HL-60/S4 treated with retinoic acid at 250 ng/mL for 4 days and 3 days (cell line): ENCODE results near the gene ARPC4.
"Not testable (repeated sequence)": the region's sequence is repeated elsewhere in the genome, so short reads cannot be mapped to it uniquely, and the experiment has no call there.

Experiments
- in situ Hi-C: fragments of 300-500 bp; cut with MboI; formaldehyde crosslinking; loops from 2 replicates; pipeline ENCODE4 v1.7.0; 2022; ENCODE audit warnings: low sequenced_read_pairs

Gene ARPC4

DNA sequence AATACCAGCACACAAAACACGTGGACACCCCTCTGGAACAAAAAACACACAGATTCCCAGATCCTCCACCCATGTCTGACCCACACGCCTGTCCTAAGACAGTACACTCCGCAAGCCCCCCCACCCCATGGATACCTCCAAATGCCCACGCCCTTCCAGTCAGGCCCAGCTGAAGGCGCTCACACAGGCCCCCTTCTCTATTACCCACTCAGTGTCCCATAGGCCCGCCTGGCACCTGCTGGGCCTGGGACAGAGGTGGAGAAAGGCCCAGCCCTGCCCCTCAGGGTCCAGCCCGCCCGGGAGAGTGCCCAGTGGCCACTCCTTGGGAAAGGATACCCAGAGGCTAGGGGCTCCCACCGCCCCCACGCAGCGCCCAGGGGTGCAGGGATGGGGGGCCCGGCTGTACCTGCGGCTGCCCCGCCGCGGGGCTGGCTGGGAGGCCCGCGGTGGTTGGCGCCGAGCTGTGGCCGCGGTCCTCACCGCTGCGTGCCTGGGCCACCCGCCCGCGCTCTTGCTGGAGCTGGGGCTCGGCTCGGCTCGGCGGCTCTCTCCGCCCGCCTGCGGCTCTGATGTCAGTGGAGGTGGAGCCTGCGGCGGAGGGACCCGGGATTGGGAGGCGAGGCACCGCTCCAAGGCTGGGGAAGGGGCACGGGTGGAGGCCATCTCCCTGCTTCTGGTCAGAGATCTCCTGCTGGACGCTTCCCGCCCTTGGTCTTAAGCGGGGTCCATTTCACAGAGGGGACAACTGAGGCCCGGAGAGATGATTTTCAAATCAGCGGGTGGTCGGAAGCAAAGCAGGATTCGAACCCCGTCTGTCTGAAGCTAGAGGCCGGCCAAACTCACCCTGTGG lies 23.2 kb upstream of the ARPC4 start, which contains the start of gene CAMK1:
CAMK1 (minus strand) TSS at position 522 of the 850 bp plus-strand sequence. CDS start 2,198 bp downstream, outside the sequence.
- in situ Hi-C loops = no loop called here

DNA sequence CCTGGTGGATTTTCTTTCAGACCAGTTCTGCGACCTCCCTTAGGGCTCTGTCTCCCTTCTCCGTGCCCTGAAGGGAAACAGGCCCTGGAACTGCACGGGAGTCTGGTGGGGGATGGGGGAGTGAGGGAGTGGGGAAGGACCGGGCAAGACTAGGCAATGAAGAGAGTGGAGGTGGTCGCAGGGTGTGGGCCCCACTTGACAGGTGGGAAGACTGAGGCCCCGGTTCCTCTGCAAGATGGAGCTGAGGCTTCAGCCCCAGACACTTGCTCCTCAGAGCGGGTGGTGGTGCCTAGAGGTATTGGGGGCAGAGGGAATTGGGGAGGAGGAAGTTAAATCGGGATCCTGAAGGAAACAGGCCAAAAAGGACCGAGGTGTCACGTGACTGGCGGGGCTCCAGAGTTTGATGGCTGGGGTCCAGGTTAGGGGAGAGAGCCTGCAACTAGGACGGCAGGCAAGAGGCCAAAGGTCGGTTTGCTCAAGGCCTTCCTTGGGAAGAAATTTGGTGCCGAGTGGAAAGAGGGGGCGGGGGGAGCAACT lies 22.5 kb upstream of the ARPC4 start:
- in situ Hi-C loops = no loop called here

DNA sequence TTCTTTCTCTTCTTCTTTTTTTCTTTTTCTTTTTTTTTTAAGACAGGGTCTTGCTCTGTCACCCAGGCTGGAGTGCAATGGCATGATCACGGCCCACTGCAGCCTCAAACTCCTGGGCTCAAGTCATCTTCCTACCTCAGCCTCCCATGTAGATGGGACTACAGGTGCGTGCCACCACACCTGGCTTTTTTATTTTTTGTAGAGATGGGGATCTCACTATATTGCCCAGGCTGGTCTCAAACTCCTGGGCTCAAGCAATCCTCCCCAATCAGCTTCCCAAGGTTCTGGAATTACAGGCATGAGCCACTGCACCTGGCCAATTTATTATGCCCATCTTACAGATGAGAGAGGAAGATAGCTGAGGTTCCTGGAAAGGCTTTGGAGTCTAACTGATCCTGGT lies 21.9 kb upstream of the ARPC4 start:
- in situ Hi-C loops = not testable (repeated sequence)

DNA sequence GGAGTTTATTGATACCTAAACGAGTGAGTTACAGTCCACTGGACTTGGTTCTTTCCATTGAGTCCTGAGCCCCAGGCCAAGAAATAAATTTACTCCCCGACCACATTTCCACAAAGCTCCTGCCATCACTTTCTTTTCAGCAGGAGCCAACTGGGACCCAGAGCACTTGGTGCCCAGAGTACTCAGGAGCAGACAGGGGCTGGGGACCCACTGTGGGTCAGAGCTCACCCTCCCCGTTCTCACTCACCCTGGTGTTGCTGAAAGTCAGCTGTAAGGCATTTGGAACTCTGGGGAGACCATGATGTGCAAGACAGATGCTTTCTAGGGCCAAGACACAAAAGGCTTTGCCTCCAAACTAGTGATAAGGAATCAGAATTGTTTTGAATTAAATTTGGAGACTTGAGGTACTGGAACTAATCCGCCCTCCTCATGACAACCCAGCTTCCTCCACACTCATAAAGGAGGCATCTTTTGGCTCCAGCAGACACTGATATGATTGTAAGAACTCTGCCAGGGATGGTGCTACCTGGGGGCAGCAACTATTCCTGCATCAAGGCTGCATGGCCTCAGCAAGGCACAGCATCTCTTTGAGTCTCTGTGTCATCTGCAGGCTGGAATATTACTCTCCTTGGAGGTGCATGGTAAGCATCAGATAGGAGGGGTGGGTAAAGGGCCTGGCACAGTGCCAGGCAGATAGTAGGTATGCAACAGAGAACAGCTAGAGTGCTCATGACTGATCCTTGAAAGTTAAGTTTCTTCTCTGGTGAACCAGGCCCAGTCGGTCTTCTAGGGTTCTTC lies 15.8 kb upstream of the ARPC4 start:
- in situ Hi-C loops = no loop called here

DNA sequence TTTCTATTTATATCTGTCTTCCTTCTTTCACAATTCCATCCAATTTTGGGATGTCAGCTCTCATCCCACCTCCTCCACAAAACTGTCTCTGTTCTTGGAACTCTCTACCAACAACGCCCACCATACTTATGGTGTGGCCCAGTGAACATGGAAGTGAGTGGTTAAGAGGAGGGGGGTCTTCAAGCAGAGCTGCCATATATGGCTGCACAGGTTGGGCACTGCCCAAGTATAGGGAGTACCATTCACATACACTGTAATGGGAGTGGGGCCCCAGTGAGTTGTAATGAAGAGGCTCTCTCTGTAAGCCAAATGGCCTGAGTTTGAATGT lies 15.2 kb upstream of the ARPC4 start:
- in situ Hi-C loops = no loop called here

DNA sequence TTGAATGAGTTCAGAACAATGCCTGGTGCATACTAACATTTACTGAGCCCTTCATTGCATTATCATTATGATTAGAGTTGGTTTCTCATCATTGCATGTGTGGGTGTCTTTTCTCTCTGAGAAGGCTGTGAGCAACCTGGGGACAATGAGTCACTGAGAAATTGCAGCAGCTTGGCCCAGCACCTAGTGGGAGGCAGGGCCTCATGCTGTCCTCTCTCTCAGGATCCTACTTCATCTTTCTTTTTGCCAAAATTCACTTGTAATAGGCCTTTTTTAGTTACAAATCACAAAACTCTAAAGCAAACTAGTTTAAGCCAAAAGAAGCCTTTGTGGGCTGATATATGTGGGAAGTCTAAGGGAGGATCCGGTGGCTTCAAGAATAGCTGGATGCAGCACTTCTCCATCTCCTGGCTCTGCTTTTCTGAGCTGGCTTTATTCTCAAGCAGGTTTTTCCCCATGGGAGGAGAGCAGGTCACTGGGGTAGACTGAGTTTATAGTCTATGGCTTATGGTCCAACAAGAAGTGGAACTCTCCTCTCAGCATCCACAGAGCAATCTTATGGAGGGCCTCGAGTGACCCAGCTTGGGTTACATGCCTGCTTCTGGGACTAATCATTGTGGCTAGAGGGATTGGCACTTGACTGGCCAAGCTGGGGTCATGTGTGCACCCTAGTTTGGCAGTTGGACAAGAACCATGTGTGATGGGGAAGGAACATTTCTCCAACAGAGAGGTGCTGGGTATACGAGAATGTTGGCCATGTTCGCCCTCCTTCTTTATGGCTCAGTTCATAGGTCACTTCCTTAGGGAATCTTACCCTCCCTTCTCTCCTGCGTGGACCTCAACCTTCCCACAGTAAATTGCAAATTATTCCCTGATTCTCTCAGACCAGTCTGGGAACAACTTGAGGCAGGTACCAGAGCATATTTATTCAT lies 14.5 kb upstream of the ARPC4 start:
- in situ Hi-C loops = no loop called here

DNA sequence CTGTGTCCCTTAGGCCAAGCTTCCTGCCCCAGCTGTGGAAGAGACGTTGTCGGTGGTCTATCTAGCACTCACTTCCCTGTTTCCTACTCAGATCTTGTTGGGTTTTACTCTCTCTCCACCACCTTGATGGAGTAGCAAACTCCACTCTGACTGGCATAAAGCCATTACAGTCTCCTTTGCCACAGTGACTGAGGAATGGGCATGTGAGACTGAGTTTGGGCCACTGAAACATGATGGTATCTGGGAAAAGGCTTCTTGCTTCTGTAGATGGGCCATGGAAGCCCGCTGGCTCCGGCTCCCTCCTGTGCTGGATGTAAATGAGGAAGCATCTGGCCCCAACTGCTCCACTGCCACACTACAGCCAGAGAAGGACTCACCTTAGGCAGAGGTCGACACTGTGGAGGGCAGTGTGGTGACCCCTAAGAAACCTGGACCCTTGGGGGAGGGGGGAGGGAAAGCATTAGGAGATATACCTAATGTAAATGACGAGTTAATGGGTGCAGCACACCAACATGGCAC lies 13.7 kb upstream of the ARPC4 start:
- in situ Hi-C loops = no loop called here

DNA sequence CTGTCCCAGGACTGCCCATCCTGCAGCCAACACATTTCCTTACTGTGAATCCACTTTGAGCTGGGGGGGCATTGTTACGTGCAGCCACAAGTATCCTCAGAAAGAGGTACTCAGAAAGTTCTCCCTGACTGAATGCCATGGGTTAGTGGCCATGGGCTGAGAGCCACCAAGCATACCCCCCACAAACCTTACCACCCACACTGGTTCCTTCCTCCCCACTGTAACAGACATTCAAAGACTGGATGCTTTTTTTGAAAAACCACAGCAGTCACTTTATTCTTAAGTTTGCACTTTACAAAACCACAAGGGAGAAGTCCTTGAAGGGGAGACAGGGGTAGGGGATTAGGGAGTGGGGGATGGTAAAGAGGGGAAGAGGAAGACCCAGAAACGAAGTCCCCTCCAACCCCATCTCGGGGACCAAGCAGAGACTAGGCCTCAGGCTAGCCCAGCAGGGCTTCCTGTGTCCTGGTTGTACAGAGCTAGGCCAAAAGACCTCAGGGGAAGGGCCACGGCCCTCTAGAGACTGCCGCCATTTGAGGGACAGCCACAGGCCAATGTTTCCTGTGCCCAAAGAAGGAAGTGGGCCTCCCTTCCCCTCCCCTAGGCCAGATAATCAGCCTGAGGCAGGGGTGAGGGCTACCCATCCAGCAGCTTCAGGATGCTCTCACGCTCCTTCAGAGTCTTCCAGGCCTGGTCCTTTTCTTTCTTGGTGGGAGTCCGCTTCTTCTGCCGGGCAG lies 13.0 kb upstream of the ARPC4 start:
- in situ Hi-C loops = no loop called here

DNA sequence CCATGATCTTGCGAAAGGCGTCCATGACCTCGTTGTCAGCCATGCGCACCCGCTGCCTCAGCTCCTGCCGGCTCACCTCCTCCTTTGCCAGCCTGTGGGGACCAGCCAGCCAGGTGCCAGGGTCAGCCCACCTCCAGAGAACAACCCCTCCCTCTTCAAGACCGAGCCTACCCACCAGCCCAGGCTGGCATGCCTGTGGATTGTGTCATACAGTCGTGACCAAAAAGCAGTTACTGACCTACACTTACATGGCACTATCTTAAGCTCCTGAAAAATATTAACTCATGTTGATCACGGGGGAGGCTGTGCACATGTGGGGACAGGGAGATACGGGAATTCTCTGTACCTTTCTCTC lies 12.4 kb upstream of the ARPC4 start:
- in situ Hi-C loops = no loop called here

DNA sequence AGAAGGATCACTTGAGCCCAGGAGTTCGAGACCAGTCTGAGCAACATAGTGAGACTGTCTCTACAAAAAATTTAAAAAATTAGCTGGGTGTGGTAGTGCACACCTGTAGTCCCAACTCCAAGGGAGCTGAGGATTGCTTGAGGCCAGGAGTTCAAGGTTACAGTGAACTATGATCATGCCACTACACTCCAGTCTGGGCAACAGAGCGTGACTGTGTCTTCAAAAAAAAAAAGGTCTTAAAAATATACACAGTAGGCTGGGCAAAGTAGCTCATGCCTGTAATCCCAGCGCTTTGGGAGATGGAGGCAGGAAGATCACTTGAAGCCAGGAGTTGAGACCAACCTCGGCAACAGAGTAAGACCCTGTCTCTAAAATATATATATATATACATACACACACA lies 12.0 kb upstream of the ARPC4 start:
- in situ Hi-C loops = no loop called here

DNA sequence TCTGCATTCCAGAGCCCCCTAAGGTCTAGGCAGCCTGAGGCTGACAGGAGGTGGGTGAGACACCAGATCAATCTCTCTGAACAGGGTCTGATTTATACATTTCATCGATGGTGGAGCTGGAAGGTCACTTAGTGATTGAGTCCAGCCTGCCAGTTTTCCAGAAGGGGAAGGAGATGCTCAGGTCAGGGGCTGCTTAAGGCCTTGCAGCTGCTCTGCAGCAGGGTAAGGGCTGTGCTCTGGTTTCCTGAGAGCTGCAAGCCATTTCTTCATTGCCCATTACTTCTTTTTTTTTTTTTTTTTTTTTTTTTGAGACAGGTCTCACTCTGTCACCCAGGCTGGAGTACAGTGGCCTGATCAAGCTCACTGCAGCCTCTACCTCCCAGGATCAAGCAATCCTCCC lies 11.3 kb upstream of the ARPC4 start:
- in situ Hi-C loops = no loop called here

DNA sequence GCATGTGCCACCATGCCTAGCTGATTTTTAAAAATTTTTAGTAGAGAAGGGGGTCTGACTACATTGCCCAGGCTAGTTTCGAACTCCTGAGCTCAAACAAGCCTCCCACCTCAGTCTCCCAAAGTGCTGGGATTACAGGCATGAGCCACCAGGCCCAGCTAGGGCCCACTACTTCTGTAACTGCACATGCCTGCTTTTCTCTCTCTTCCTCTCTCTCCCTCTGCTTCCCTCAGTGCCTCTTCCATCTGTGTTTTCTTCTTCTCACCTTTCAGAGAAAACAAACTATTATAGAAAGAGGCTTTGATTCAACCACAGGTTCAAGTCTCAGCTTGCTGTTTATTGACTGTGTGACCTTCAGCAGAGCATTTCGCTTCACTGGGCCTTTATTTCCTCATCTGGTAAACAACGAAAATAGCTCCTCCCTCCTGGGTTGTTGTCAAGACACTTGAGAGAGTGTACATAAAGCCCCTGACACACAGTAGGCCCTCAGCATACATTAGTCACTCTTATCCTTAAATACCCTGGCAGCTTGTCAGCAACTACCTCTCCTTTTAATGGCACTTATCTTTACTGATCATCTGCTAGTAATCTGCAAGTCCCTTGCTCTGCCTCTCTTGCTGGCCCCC lies 10.8 kb upstream of the ARPC4 start:
- in situ Hi-C loops = no loop called here

DNA sequence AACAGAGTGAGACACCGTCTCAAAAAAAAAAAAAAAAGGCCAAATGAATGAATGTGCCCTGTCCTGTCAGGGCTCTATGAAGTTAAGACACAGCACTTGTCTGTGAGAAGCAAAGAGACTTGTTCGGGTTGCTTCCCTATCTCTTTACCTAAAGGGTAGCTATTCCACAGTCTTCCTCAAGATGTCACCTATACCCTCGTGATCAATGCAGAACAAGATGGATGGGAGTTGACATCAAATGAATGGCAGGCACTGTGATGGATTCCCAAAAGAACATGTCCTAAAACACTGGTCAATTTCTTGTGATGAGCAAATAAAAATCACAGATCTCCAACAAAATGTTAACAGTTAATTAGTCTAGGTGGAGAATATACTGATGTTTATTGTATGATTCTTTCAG lies 10.1 kb upstream of the ARPC4 start:
- in situ Hi-C loops = no loop called here

DNA sequence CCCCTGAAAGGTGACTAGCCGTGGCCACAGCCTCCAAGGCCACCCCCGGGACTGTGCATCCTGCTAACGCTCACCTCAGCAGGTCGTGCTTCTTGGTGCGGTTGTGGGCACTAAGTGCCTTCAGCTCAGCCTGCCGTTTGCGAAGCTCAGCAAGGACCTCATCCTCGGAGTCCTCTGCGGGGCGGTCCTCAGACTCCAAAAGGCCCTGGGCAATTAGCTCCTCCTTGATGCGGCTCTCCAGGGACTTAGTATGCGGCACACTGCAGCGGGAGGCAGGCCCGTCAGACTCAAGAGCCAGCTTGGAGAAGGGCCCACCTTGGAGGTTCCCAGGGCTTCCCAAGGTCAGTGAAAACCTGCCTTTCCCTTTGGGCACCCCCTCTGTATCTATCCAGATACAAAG lies 8.9 kb upstream of the ARPC4 start:
- in situ Hi-C loops = no loop called here

DNA sequence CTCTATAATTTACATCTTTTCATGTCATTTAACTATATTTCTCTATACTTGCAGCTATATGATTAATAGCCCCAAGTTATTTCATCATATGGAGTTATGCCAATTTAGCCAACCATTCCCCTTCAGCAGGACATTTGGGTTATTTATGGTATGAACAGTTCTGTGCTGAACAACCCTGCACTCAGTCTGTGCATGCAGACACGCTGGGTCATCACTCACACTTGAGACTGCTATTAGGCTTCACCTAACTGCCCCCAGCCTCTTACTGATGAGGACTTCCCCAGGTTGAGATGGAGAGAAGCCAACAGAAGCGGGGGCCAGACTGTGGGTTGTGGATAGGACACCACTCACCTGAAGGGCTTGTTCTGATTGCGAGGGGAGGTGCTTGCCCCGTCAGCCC lies 7.9 kb upstream of the ARPC4 start:
- in situ Hi-C loops = no loop called here

DNA sequence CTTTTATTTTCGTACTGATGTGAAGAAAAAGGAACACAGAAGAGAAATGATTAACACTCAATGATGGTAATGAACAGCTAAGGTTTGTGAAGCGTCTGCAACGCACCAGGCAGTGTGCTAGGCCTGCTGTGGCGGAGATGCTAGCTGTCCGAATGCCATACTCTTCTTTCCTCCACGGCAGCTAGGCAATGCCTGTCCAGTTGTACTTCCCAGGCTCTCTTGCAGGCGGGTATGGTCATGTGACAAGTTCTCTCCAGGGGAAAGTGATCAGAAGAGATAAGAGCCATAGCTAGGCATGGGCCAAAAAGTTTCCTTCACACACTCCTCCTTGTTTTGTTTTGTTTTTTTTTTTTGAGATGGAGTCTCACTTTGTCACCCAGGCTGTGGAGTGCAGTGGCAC lies 7.3 kb upstream of the ARPC4 start:
- in situ Hi-C loops = no loop called here

DNA sequence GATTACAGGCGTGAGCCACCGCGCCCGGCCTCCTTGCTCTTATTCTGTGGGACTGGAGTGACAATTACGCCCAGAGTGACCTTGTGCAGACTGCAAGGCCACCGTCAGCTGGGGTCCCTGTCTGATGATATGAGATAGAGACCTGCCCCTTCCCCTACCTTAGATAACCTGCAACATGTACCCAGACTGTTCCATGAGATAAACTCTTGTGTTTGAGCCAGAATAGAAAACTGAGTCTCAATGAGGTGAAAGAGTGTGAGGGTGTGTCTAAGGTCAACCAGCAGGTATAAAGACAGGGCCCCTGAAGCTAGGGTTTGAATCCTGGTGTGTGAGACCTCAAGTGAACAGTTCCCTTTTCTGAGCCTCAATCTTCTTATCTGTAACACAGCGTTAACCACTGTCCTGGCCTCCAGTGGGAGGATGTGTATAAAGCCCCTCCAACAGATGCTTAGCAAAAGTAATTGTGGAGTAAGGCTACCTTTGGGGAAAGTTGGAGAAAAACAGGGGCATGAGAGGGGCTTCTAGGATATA lies 6.6 kb upstream of the ARPC4 start:
- in situ Hi-C loops = no loop called here

DNA sequence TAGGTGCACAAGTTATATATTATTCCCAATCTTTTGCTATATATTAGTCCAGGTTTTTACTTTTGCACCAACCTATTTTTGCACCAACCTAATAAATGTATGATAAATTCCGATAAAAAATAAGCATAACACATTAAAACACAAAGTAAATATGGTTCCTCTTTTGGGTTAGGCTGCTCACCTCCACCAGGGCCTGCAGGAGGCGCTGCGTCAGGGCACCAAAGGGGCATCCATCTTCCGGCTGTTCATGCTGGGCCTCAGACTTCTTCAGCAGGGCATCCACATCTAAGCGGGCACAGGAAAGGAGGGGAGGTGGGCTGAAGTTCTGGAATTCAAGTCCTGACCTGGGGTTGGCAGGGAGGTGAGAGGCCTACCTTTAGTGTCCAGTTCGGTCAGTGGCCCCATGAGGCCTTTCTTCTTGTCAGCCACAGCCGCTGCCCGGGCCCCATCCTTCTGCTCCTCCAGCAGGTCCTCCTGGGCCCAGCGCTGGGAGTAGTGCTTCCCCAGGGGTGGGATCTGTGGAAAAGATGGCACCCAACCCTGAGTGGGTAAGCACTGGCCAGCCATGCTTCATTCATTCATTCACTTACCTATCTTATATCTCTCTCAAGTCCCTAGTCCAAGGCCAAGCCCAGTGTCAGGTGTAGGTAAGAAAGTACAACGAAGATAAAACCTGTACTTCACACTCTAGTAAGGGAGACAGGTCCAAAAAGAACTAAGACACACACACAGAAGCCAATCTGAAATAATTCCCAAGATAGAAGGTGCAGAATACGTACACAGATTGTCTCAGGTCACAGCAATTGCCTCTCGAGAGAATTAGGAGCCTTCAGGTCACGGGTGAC lies 5.8 kb upstream of the ARPC4 start:
- in situ Hi-C loops = no loop called here

DNA sequence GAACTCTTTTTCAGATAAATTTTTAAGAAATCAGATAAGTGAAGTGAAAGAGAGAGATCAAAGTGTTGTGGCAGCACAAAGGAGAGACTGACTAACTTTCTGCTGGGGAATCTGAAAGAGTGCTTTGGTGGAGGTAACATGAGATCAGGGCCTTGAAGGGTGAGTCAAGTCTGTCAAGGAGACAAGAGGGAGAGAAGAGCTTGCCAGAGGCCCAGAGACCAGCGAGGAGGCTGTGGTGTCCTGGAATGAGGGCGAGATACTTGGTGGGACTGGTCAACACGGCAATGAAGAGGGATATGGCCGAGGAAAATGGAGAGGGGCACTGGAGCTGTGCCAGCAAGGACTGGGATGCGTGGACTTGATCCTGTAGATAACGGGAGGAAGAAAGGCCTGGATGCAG lies 5.2 kb upstream of the ARPC4 start:
- in situ Hi-C loops = no loop called here
